Activated CD4-positive, alpha-beta T cell treated with anti-CD3 and anti-CD28 coated beads, Interleukin-2, Interleukin-6, amounts not matched to agents 100 ng/mL and 50 ng/mL, durations not matched to agents 16 hours and 8 hours (primary cell): ENCODE results near the gene HOMER2.
"Not testable (repeated sequence)": the region's sequence is repeated elsewhere in the genome, so short reads cannot be mapped to it uniquely, and the experiment has no call there.

Experiments used
- DNase-seq: peaks from one replicate; pipeline ENCODE4 v3.0.0-alpha.2; 2020

HOMER2 gene

DNA sequence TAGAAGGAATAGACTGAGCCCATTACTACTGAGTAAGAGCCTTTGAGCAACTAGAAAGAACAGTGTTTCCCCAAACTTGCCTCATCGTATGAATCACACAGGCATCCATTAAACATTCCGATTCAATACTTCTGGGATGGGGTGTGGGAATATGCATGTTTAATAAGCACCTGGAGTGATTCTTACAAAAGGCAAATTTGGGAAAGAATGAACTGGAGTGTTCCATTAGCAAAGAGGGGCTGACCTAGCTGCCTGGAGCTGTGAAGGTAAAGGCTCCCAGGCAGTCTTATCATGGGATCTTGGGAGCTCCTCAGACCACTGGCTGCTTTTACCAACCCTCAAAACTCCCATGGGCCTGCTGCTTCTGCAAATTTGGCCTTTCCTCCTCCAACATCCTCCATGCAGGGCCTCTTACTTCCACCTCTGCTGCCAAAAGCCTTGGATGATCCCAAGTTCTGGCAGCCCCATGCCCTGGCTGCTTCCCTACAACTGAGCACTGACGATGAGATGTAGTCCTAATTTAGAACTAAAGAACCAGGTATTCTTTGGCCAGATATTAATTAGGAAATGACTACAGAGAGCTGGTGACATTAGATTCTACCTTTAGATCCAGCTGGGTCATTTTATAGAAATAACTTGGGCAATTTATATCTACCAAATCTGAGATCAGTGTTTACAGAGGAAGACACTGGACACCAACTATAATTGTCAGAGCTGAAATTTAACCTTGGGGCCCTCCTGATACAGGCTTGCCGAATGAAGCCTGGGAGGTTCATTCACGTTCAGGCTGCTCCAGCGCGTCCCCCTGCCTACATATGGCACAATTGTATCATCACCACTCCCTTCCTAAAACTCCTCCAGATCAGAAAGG lies 11.2 kb upstream of the HOMER2 start:
- DNase-seq = no peak

DNA sequence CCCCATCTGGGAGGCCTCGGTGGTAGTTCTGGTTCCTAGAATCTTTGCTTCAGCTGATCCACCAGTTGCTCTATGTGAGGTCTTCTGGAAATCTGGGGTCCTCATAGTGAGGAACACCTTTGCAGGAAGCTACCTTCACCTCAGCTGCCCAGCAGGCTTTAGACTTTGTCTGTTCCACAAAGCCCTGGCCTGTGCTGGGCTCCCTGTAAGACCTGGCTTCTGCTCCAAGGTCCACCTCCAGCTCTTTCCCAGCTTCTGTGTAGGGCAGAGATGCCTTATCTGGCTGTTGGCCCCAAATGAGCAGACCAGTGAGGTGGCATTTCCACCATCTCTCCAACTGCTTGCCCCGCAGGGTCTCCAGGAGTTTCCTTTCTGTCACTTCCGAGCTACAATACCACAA lies 8.2 kb upstream of the HOMER2 start:
- no peak for DNase-seq

DNA sequence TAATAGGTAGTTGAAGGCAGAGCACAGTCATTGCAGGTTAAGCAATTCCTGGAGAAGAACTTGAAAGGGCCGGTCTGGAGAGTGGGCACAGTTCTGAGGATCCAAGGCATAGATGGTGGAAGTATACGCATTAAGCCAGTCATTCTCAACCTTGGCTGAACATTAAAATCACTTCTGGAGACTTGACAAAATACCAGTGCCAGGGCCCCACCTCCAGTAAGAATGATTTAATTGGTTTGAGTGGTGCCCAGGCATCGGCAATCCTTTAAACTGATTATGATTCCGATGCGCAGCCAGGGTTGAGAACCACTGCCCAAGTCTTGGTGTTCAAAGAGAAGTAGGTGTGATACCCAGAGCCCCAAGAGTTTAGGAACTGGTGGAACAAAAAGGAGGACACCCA lies 6.9 kb upstream of the HOMER2 start:
- no peak for DNase-seq

DNA sequence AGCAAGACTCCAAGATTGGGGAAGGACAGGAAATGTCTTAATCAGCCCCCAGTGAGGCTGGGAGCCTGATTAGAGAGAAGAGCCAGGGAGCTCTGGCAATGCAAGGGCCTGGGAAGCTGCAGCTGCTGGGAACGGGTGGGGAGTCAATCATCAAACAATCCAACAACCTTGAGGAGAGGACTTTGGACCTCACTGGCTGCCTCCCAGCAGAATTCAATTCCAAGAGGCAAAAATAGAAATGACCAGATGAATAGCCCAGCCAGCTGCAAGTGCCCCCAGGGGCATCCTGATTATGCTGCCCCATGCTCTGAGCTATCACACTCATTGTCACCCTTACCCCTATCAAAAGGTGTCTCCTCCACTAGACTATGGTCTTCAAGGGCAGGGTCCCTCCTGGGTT lies 6.1 kb upstream of the HOMER2 start:
- DNase-seq = no peak

DNA sequence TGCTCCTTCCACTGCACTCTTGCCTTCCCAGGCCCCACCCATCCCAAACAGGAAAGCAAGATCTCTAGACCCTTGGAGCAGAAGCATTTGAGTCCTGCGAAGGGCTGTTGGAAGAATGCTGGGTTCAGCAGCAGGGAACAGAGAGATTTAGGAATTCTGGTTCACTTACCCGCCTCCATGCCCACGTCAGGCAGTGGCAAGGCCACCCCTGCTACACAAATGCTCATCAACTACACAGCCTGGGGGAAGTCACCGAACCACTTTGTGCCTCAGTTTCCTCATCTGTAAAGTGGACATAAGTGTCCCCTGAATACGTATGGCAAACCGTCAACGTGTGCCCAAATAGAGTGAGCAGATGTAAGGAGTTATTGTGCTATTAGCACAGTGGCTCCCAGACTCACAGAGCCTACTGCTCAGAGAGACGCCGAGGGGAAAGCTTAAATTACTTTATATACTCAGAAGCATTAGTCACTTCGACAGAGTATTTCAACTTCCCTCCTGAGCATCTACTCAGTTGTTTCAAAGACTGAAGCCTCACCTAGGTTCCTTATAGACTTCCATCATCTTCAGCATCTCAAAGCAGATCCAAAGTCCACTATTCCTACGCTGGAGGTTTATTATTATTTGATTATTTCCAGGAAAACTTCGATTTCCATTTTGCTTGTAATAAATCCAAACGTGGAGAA lies 905 bp downstream of the HOMER2 start:
- DNase-seq = no peak

DNA sequence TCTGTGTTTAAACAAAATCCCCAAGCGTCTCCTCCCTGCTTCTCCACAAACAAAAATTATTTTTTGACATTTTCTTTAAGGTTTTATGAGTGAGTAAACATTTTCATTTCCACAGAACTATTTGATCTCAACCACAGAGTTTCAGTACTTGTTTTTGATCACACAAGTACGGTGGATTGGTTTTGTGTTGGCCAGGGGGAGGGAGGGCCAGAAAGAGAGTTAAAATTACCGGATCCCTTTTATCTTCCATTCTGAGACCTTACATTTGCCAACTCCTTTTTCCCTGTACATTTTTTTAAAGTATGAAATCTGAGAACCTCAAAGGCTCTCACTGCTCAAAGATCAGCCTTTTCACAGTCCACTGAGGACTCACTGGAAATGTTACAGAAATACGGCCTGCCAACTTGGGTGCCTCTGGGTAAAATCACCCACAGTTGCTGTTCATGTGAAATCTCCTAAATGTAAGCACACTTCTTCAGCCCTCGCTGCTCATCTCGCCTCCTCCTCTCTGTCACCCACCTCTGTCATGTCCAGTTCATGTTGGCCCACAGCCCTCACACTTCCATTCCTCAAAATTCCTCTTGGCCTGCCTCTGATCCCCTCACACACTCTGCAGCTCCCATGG lies 1.7 kb downstream of the HOMER2 start:
- DNase-seq = peak; percentile 37

DNA sequence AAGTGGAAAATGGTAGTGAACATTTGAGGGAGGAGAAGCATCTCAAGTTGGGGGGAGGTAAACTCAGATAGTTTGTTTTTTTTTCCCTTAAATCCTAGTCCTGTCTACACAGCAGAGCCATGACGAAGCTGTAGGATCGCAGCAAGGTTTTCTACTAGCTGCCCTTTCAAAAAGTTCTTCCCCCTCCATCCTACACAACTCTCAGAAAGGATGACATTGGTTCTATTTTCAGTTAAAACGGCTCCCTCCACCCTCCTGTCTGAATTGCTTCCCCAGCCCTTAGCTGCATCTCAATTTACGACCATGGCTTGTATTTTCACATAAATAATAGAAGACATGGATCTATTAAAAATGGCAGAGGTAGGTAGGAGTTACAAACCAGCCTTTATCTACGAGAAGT lies 2.2 kb downstream of the HOMER2 start:
- DNase-seq = no peak

DNA sequence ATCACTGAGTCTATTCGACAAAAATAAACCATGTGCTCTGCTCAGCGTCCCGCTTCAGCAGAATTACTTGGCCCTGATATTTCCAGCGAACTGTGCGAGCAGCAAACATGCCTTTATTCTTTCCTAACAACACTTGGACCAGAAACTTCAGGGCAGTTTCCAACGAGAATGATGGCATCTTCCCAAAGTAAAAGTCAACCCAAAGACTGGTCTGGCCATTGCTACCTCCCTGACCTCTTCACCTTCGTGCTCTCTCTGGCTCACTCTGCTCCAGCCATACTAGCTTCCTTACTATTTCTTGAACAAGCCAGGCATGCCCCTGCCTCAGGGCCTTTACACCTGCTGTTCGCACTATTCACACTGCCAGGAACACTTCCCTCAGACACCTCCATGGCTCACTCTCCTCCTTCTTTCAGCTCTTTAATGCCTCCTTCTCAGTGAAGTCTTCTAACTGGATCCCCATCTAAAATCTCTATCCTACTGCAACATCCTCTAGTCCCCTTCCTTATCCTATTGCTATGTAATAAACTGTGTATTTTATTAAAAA lies 6.3 kb downstream of the HOMER2 start:
- DNase-seq = no peak

DNA sequence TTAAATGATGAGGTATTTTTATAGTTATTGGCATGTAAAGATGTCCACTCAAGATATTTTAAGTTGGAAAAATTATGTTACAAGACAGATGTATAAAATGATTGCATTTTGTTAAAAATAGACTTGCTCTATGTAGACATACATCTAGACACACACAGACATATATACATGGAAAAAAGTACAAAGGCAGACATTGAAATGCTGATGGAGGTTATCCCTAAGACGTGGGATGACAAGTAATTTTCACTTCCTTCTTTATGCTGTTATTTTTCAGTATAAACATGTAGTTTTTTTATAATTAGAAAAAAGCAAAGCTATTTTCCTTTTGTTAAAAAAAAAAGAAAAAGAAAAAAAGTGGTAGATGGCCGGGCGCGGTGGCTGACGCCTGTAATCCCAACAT lies 7.2 kb downstream of the HOMER2 start:
- DNase-seq = no peak

DNA sequence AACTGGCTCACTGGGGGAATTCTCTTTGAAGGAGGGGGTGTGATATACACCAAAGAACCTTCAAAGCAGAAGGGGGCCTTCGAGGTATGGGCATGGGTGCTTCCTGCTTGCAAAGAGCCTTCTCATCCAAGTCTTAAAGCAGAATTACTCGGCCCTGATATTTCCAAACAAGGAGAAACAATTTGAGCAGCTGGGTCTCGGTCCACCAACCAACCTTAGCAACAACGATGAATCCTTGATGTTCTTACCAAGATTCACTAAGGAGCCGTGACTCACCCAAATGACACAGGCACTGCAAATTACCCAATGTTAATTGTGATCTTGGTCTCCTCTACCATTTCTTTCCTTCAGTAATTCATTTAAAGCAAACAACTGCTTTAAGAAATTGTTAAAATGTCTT lies 7.7 kb downstream of the HOMER2 start:
- no peak for DNase-seq

DNA sequence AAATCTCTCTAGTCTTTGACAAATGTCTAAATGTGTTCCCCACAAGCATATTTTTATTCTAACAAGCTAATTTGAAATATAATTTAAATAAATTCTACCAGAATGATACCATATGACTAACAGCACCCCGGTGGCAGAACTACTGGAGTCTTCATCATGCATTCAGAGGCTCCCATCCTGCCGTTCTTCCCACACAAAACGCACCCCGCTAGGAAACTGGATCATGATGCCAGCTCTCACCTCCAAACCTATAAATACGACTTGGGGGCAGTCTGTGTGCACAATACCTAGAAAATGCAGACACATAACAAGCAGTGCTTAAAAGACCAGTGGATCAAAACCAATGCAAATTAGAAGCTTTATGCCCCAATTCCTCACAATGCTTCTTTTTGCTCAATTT lies 8.5 kb downstream of the HOMER2 start:
- no peak for DNase-seq

DNA sequence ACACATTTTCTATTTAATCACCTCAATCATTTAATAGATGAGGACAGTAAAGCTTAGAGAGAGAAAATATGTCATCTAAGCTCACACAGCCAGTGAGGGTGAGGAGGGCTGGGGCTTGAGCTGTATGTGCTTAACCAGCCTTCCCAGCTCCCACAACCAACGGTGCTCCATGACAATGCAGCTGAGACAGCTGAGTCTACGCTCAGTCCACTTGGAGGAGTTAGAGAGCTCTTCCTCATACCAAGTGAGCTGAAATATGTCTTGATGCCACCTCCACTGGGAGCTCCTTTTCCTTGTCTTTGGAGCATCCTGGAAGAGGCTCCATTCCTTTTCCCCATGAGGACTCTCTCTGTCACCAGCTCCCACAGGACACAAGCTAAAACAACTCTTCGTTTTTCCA lies 9.3 kb downstream of the HOMER2 start:
- DNase-seq = no peak

DNA sequence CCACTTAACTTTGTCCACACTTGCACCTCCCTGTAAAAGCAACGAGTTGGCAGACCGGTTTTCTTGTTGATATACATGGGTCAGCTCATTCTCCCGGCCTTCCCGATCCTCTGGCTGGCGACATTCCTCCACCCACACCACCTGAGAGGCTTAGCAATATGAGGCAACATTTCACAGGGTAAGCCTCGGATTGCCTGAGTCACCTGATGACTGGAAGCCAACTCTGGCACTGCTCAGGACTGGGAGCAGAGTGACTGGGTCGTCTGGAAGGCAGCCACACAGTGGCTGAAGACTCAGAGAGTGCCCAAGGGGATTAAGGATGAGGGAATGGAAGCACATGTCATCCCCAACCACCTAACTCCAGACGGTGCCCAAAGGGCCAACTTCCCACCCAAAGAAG lies 9.8 kb downstream of the HOMER2 start:
- no peak for DNase-seq

DNA sequence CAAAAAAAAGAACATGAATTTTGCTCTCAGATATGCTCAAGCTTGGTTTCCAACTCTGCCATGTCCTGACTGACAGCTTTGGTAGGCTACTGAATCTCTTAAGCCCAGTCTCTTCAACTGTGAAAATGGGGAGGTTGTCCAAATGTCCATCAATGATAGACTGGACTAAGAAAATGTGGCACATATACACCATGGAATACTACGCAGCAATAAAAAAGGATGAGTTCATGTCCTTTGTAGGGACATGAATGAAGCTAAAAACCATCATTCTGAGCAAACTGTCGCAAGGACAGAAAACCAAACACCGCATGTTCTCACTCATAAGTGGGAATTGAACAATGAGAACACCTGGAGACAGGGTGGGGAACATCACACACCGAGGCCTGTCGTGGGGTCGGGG lies 12.8 kb downstream of the HOMER2 start:
- not testable (repeated sequence) for DNase-seq

DNA sequence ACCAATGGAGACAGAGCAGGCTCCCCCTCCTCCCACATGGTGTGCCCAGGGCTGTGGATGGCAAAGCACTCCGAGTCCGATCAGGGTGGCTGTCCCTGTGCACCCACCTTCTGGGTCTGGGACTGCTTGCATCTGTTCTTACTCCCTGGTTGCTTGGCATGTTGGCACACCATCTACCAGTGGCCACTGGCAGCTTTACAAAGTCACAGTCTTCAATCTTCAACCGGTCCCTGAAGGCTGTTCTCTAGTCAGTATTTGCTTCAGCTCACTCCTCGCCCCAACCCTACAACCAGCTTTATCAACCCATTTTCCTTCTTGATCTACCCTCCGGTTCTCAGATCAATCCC lies 14.8 kb downstream of the HOMER2 start:
- DNase-seq = no peak

DNA sequence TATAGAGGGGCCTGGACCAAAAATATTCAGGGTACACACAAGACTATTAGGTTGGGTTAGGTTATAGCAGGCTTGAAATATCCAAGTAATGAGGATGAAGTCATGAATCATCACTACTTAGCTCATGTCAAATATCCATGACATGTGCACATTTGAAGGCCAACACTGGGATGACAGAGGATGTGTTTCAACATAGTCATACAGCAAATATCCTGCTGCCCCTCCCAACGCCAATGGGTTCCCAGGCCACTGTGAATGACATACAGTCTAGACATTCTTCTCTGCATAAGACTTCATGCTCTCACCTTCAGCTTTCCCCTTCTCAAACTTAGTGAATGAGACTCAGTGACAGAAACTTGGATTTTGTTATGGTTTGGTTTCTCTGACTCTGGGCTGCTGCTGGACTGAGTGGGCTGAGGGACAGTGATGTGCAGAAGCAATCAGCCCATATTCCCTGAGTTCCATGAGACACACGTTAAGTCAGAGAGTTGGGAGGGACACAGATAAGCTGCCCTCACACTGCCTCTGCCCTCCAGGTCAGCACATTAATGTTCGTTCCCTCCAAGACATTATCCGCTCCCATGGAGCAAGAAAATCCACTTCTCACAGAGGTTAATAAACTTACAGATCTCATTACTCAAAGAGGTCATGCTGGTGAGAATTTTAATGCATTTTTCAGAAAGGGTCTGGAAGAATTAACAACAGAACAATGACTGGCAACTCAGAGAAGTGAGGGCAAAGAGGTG lies 15.4 kb downstream of the HOMER2 start:
- no peak for DNase-seq

DNA sequence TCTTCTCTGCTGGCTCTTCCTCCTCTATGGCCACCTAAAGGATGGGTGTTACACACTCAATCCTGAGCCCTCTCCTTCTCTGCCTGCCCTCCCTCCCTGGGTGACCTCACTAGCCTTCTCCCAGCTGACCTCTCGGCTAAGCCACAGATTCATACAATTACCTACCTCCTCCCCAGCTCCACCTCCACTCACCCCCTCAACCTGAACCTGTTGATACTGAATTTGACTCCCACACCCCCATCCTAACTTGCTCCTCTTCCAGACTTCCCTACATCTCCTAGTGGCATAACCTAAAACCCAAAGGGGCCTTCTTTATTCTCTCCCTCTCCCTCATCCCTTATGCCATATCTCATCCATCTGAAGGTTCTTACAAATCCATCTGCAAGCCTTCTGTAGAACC lies 17.1 kb downstream of the HOMER2 start:
- DNase-seq = no peak

DNA sequence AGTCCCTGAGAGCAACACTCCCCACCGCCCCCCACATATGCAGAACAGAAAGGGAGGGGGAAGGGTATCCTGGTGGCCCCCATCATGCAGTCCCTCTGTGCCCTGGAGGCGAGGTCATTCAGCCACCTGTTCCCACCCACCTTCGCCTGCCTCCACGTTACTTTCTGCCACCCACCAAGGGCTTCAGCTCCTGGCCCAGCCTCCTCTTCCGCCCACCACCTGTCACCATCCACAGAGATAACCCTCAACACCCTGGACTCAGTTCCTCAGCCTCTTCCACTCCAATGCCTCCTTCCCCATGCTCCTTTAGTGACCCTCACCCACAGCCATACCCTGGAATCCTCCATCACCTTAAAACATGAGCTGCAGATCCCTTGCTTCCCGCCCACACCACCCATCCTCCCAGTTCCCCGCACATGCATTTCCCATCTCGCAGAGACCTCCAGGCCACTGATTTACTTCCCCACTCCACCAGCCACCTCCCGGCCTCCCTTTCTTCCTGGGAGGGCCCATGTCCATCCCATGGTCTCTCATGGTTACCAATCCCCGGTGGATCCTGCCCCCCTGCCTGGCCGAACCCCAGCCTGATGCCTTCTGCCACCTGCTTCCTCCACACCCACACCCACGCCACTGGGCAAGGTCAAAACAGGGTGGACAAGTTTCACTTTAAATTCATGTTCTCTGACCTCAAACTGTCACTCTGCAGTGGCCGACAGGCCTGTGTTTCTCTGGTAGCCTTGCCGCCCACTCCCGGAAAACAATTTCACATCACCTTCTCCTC lies 18.2 kb downstream of the HOMER2 start:
- no peak for DNase-seq

DNA sequence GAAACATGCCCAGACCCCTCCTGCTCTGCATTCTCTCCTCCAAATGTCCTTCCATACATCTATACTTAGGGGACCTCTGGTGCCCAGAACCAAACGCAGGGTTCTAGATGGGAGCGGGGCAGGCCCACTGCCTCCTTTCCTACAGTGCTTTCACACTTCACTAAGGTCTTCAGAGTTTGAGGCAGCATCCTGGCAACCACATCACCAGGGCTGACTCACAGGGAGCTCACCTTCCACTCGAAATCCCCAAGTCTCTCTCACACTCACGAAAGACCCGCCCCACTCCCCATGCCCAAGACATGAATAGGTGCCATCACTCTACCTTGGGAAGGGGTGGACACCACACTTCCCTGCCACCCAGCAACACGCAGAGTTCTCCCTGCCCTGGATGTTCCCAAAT lies 18.9 kb downstream of the HOMER2 start:
- DNase-seq = no peak

DNA sequence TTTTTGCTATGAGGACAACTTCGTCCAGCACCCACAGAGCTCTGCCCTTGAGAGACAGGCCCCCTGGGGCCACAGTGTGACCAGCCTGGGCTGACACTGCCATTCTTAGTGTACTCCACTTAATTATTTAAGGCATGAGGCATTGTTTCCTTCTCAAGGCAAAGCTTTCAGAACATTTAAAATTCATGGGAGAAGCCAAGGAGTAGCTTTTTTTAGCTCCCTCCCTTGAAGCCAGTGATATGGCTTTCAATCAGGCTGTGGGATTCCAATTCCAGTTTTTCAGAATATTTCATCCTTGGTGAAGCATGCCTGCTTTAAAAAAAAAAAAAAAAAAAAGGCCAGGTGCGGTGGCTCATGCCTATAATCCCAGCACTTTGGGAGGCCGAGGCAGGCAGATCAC lies 21.3 kb downstream of the HOMER2 start:
- DNase-seq = no peak

DNA sequence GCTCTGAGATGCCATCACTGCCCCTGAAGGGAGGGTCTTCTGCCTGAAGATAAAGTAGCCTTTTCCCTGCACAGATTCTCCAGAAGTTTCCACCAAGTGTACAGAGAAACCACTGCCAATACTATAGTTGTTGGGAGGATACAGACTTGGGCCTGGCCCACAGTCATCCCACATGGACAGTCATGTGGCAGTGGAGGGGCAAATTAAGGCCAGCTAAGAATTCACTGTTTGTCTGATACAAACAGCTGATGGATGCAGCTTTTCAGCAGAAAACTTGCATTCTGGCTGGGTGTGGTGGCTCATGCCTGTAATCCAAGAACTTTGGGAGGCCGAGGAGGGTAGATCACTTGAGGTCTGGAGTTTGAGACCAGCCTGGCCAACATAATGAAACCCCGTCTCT lies 22.1 kb downstream of the HOMER2 start:
- no peak for DNase-seq

DNA sequence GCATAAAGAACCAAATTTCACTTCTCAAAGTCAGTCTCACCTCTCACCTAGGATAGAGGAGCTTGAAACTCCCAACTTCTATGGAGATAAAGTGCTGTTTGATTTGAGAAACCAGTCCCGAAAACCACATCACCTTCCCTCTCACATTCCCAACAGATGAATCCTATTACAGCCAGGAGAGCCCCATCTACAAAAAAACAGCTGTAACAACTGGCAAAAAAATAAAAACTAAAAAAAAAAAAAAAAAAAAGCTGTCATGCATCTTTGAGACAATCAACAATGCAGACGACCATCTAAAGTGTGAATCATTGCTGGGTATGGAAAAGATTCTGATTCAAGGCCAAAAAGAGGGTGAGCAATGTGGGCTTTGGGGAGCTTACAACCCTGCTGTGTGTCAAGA lies 23.8 kb downstream of the HOMER2 start:
- DNase-seq = no peak
